ENCODE measurements around the gene TAS2R40.

The TAS2R40 gene

DNA sequence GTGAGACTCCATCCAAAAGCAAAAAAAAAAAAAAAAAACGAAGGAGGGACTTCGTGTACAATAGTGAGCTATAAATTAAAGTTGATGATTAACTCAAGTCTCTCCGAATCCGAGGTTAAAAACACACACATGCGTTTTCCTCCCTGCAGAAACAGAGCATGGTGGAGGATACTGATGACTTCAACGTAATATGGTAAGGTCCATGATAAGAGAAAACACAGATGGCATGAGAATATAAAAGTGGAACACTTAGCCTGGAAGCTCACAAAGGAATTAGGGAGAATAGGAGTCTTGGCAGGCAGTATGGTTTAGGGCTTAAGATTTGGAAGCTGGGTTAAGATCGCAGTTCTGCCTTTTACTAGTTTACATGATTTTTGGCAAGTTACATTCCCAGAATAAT is 21.3 kb downstream of the TAS2R40 start:
- ATAC-seq: no peak
- TF ChIP-seq GLIS3 (CRISPR knock-in tag; IDR thresholded peaks at IDR 0.05) (no peak), PPARA (CRISPR knock-in tag; IDR thresholded peaks at IDR 0.05; ENCODE audit: borderline replicate concordance) (no peak)

DNA sequence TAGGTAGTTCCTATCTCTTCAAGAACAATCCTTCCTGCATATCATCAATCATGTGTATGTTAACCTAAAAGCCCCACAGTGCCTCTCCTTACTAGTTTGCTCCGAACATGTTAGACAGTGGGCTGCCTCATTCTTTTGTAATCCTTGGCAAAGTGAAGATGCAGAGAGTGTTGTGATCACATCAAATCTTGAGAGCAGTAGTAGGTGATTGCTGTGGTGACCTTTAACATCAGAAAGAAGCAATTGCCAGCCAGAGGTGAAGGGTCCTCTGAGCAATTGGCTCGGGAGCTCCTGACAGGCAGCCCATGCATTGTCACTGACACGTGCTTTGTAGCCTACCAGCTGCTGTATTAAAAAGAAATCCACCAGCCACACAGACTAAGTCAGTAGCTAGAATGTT is 21.8 kb downstream of the TAS2R40 start:
- no peak for TF ChIP-seq ESRRG (CRISPR knock-in tag; IDR thresholded peaks at IDR 0.05)
- TF ChIP-seq GLIS3 (CRISPR knock-in tag; IDR thresholded peaks at IDR 0.05): no peak
- no peak for TF ChIP-seq SNAI2 (CRISPR knock-in tag; IDR thresholded peaks at IDR 0.05)
- no peak for ATAC-seq

DNA sequence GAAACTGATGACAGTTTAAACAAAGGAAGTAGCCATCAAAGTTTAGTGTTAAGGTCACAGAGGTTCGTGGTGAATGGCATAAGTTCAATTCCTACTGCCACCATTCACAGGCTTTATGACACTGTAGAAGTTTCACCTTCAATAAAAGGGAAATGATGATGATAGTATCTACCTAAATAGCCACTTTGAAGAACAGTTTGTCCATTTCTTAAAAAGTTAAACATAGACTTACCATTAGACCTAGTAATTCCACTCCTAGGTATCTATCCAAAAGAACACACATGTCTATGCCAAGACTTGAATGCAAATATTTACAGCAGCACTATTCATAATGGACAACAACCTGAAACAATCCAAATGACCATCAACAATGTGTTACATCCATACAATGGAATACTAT is 22.5 kb downstream of the TAS2R40 start:
- ATAC-seq: no peak

DNA sequence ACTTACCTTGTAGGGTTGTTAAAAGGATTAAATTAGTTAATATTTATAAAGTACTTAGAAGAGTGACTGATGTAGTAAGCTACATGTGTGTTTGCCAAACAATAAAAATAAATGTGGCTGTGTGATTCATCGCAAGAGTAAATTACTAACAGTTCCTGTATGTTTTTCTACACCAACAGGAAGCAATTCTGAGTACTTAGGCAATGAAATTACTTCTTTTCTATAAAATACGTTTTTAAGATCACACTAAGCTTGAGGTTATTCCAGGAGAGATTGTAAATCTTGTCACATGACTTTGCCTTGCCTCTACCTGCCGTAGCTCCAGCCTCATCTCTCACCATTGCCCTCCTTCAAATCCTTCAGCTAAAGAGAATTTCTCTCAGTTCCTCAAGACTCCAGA is 23.3 kb downstream of the TAS2R40 start:
- ATAC-seq: no peak
- TF ChIP-seq ISL1 (CRISPR knock-in tag; IDR thresholded peaks at IDR 0.05) (no peak), ZFP30 (CRISPR knock-in tag; IDR thresholded peaks at IDR 0.05) (no peak), SNAI2 (CRISPR knock-in tag; IDR thresholded peaks at IDR 0.05) (no peak), GLIS3 (CRISPR knock-in tag; IDR thresholded peaks at IDR 0.05) (no peak), ARNTL (CRISPR knock-in tag; IDR thresholded peaks at IDR 0.05; ENCODE audit: borderline replicate concordance, low read depth) (no peak), OSR1 (CRISPR knock-in tag; IDR thresholded peaks at IDR 0.05) (no peak), ZFP3 (CRISPR knock-in tag; IDR thresholded peaks at IDR 0.05) (no peak), CSDC2 (CRISPR knock-in tag; IDR thresholded peaks at IDR 0.05) (no peak), ZNF8 (CRISPR knock-in tag; IDR thresholded peaks at IDR 0.05) (no peak), BACH2 (CRISPR knock-in tag; IDR thresholded peaks at IDR 0.05; ENCODE audit: borderline replicate concordance) (no peak), ESRRG (CRISPR knock-in tag; IDR thresholded peaks at IDR 0.05) (no peak)
- TF ChIP-seq, protein P1, sequence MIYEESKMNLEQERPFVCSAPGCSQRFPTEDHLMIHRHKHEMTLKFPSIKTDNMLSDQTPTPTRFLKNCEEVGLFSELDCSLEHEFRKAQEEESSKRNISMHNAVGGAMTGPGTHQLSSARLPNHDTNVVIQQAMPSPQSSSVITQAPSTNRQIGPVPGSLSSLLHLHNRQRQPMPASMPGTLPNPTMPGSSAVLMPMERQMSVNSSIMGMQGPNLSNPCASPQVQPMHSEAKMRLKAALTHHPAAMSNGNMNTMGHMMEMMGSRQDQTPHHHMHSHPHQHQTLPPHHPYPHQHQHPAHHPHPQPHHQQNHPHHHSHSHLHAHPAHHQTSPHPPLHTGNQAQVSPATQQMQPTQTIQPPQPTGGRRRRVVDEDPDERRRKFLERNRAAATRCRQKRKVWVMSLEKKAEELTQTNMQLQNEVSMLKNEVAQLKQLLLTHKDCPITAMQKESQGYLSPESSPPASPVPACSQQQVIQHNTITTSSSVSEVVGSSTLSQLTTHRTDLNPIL (CRISPR knock-in tag; IDR thresholded peaks at IDR 0.05; ENCODE audit: low read depth): no peak
- TF ChIP-seq, protein P2, sequence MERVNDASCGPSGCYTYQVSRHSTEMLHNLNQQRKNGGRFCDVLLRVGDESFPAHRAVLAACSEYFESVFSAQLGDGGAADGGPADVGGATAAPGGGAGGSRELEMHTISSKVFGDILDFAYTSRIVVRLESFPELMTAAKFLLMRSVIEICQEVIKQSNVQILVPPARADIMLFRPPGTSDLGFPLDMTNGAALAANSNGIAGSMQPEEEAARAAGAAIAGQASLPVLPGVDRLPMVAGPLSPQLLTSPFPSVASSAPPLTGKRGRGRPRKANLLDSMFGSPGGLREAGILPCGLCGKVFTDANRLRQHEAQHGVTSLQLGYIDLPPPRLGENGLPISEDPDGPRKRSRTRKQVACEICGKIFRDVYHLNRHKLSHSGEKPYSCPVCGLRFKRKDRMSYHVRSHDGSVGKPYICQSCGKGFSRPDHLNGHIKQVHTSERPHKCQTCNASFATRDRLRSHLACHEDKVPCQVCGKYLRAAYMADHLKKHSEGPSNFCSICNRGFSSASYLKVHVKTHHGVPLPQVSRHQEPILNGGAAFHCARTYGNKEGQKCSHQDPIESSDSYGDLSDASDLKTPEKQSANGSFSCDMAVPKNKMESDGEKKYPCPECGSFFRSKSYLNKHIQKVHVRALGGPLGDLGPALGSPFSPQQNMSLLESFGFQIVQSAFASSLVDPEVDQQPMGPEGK (CRISPR knock-in tag; IDR thresholded peaks at IDR 0.05; ENCODE audit: borderline replicate concordance): no peak
- TF ChIP-seq, protein P3, sequence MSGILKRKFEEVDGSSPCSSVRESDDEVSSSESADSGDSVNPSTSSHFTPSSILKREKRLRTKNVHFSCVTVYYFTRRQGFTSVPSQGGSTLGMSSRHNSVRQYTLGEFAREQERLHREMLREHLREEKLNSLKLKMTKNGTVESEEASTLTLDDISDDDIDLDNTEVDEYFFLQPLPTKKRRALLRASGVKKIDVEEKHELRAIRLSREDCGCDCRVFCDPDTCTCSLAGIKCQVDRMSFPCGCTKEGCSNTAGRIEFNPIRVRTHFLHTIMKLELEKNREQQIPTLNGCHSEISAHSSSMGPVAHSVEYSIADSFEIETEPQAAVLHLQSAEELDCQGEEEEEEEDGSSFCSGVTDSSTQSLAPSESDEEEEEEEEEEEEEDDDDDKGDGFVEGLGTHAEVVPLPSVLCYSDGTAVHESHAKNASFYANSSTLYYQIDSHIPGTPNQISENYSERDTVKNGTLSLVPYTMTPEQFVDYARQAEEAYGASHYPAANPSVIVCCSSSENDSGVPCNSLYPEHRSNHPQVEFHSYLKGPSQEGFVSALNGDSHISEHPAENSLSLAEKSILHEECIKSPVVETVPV (CRISPR knock-in tag; IDR thresholded peaks at IDR 0.05): no peak

More for the DNA sequence above, 22.5 kb downstream of the TAS2R40 start:
- no peak for TF ChIP-seq RARB (CRISPR knock-in tag; IDR thresholded peaks at IDR 0.05)
- TF ChIP-seq ZNF565 (CRISPR knock-in tag; conservative IDR thresholded peaks at IDR 0.05; ENCODE audit: low read depth): no peak
- TF ChIP-seq, protein P1 (CRISPR knock-in tag; IDR thresholded peaks at IDR 0.05; ENCODE audit: low read depth): no peak
- TF ChIP-seq, protein P2 (CRISPR knock-in tag; IDR thresholded peaks at IDR 0.05; ENCODE audit: borderline replicate concordance): no peak
- TF ChIP-seq, protein P3 (CRISPR knock-in tag; IDR thresholded peaks at IDR 0.05): no peak
- TF ChIP-seq, protein P4, sequence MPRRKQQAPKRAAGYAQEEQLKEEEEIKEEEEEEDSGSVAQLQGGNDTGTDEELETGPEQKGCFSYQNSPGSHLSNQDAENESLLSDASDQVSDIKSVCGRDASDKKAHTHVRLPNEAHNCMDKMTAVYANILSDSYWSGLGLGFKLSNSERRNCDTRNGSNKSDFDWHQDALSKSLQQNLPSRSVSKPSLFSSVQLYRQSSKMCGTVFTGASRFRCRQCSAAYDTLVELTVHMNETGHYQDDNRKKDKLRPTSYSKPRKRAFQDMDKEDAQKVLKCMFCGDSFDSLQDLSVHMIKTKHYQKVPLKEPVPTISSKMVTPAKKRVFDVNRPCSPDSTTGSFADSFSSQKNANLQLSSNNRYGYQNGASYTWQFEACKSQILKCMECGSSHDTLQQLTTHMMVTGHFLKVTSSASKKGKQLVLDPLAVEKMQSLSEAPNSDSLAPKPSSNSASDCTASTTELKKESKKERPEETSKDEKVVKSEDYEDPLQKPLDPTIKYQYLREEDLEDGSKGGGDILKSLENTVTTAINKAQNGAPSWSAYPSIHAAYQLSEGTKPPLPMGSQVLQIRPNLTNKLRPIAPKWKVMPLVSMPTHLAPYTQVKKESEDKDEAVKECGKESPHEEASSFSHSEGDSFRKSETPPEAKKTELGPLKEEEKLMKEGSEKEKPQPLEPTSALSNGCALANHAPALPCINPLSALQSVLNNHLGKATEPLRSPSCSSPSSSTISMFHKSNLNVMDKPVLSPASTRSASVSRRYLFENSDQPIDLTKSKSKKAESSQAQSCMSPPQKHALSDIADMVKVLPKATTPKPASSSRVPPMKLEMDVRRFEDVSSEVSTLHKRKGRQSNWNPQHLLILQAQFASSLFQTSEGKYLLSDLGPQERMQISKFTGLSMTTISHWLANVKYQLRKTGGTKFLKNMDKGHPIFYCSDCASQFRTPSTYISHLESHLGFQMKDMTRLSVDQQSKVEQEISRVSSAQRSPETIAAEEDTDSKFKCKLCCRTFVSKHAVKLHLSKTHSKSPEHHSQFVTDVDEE (CRISPR knock-in tag; IDR thresholded peaks at IDR 0.05): no peak
- no peak for TF ChIP-seq ISL1 (CRISPR knock-in tag; IDR thresholded peaks at IDR 0.05)
- no peak for TF ChIP-seq PPARA (CRISPR knock-in tag; IDR thresholded peaks at IDR 0.05; ENCODE audit: borderline replicate concordance)
- TF ChIP-seq BACH2 (CRISPR knock-in tag; IDR thresholded peaks at IDR 0.05; ENCODE audit: borderline replicate concordance): no peak
- no peak for TF ChIP-seq ZFP30 (CRISPR knock-in tag; IDR thresholded peaks at IDR 0.05)
- no peak for TF ChIP-seq CSDC2 (CRISPR knock-in tag; IDR thresholded peaks at IDR 0.05)
- TF ChIP-seq TOX (CRISPR knock-in tag; IDR thresholded peaks at IDR 0.05; ENCODE audit: borderline replicate concordance): no peak
- TF ChIP-seq GLIS3 (CRISPR knock-in tag; IDR thresholded peaks at IDR 0.05): no peak
